Ascending aorta (tissue), 2 donors: Measurements from ENCODE around the gene KDM2B. TPM values are rescaled to one million over a fixed set of nuclear protein-coding genes. Genes with fewer than 3 reads are reported as not detected.
"Not testable (repeated sequence)": the region's sequence is repeated elsewhere in the genome, so short reads cannot be mapped to it uniquely, and the experiment has no call there.

Source experiments
- DNase-seq, 2 donors: peaks; one replicate each; pipeline ENCODE4 v3.0.0-alpha.2; 2019; ENCODE audit warnings: low spot score in 2 of 2
- H3K27ac ChIP-seq, 2 donors: fragments of 200-600 bp; sonication (generic); one replicate each; pipeline ENCODE4 v1.5.1; 2016 to 2017; ENCODE audit warnings: mild to moderate bottlenecking in 1 of 2
- H3K27me3 ChIP-seq: fragments of 200-600 bp; sonication (generic); one replicate; pipeline ENCODE4 v1.5.1; 2017
- H3K36me3 ChIP-seq, 2 donors: fragments of 200-600 bp; sonication (generic); one replicate each; pipeline ENCODE4 v1.5.1; 2016
- H3K4me1 ChIP-seq, 2 donors: fragments of 200-600 bp; sonication (generic); one replicate each; pipeline ENCODE4 v1.5.1; 2016 to 2017; ENCODE audit warnings: mild to moderate bottlenecking in 1 of 2
- H3K4me3 ChIP-seq, 2 donors: fragments of 200-600 bp; sonication (generic); one replicate each; pipeline ENCODE4 v1.5.1; 2016 to 2017; ENCODE audit warnings: mild to moderate bottlenecking in 1 of 2
- H3K9me3 ChIP-seq, 2 donors: fragments of 200-600 bp; sonication (generic); one replicate each; pipeline ENCODE4 v1.5.1; 2016
- CTCF ChIP-seq, 3 experiments: fragments of 200-600 bp in 2 of 3; fragments of 450-650 bp in 1 of 3; sonication (generic) in 2 of 3; IDR thresholded peaks; one replicate each; pipeline ENCODE4 v1.5.1; 2016 to 2019; ENCODE audit warnings: antibody characterized with exemption in 3 of 3, mild to moderate bottlenecking in 1 of 3, moderate library complexity in 1 of 3
- intact Hi-C: fragments of 100-400 bp; cut with DNase I; formaldehyde crosslinking; loops from one replicate; pipeline ENCODE4 v1.15.1; 2023
- total RNA-seq: library from RNA; depleted of rRNA; stranded (reverse); fragments of >200 nt; gene quantifications from one replicate; pipeline ENCODE4 v1.1.0, GENCODE V29; 2016

The KDM2B gene
- total RNA-seq, 1 donor from 2014 or later, result 17.3 TPM

- Histone ChIP-seq H3K4me1 (no peaks in the 10 kb centered on the region), H3K27ac (no peak overlapping the region), H3K27me3 (no peaks in the 10 kb centered on the region), H3K4me3 (peak overlapping the region in 1 of 2 donors; percentile 19), H3K36me3 (no peaks in the 10 kb centered on the region), H3K9me3 (no peaks in the 10 kb centered on the region)
- intact Hi-C loops, result no loop called here
- no peak for TF ChIP-seq CTCF (IDR thresholded peaks at IDR 0.05)
- DNase-seq, result no peak
Observed at GRCh38 chr12:121392325-121392716, 188.5 kb downstream of the KDM2B start.

- TF ChIP-seq CTCF (IDR thresholded peaks at IDR 0.05), result no peak
- no peaks in the 10 kb centered on the region for H3K9me3 ChIP-seq
- peak overlapping the region in 1 of 2 donors; percentile 19 for H3K4me3 ChIP-seq
- H3K27ac ChIP-seq, result no peak overlapping the region
- no peaks in the 10 kb centered on the region for H3K4me1 ChIP-seq
- no peaks in the 10 kb centered on the region for H3K36me3 ChIP-seq
- intact Hi-C loops, result no loop called here
- DNase-seq, result no peak
- H3K27me3 ChIP-seq, result no peaks in the 10 kb centered on the region
Observed at GRCh38 chr12:121391619-121392324, 189.1 kb downstream of the KDM2B start.

- no peak for DNase-seq
- no peaks in the 10 kb centered on the region for H3K9me3 ChIP-seq
- H3K36me3 ChIP-seq, result no peaks in the 10 kb centered on the region
- H3K4me1 ChIP-seq, result no peaks in the 10 kb centered on the region
- TF ChIP-seq CTCF (IDR thresholded peaks at IDR 0.05), result no peak
- H3K27me3 ChIP-seq, result no peaks in the 10 kb centered on the region
- intact Hi-C loops, result no loop called here
- H3K27ac ChIP-seq, result no peak overlapping the region
- H3K4me3 ChIP-seq, result no peak overlapping the region
Observed at GRCh38 chr12:121390856-121391255, 190.0 kb downstream of the KDM2B start.

- Histone ChIP-seq H3K4me3 (no peak overlapping the region), H3K36me3 (no peaks in the 10 kb centered on the region), H3K27ac (no peak overlapping the region), H3K9me3 (no peaks in the 10 kb centered on the region), H3K27me3 (no peaks in the 10 kb centered on the region), H3K4me1 (no peaks in the 10 kb centered on the region)
- intact Hi-C loops, result no loop called here
- no peak for DNase-seq
- TF ChIP-seq CTCF (IDR thresholded peaks at IDR 0.05), result no peak
Observed at GRCh38 chr12:121388421-121388981, 192.3 kb downstream of the KDM2B start.

- intact Hi-C loops, DNase-seq, H3K27me3 ChIP-seq, H3K9me3 ChIP-seq, H3K27ac ChIP-seq, H3K36me3 ChIP-seq, H3K4me1 ChIP-seq, H3K4me3 ChIP-seq: not testable (repeated sequence)
Observed at GRCh38 chr12:121384891-121385290, 195.9 kb downstream of the KDM2B start.

- no peak for DNase-seq
- intact Hi-C loops, result no loop called here
Observed at GRCh38 chr12:121383601-121384021, 197.2 kb downstream of the KDM2B start.

More at GRCh38 chr12:121383601-121384021, 197.2 kb downstream of the KDM2B start:
- H3K27ac ChIP-seq, result no peak overlapping the region
- no peak for TF ChIP-seq CTCF (IDR thresholded peaks at IDR 0.05)
- no peaks in the 10 kb centered on the region for H3K27me3 ChIP-seq
- H3K4me3 ChIP-seq, result no peak overlapping the region
- H3K4me1 ChIP-seq, result no peaks in the 10 kb centered on the region
- no peaks in the 10 kb centered on the region for H3K9me3 ChIP-seq
- H3K36me3 ChIP-seq, result no peaks in the 10 kb centered on the region
